GM19351 (cell line): ENCODE data around the gene SPP1.

Source experiments
- ATAC-seq: cut with Tn5 transposase; IDR thresholded peaks from one replicate; pipeline ENCODE4 v1.9.1; 2021; ENCODE audit warnings: mild to moderate bottlenecking, moderate library complexity; ENCODE audit not compliant: unreplicated experiment

SPP1 gene

DNA sequence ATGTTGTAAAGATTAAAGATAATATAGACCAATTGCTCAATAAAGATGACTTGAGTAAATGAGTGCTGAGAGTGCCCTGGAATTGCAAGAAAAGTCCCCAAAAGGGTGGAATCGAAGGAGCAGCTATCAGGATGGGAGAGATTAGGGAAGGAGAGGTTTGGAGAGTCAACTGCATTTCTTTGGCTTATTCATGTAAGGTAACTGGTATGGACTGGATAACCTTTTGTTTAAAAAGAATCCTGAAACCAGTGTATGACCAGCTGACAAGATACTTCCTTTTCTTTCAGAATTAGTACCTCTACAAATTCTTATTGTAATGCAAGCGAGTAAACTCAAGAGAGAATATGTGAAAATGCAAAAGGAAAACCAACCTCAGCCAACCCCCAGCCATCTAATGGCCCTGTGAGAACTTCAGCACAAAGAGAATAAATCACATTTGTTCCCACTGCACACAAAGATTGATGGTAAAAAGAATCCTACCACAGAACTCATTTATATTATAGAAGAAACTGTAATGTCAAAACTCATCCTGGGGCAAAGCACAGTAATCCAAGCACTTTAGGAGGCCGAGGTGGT, 24.5 kb upstream of the SPP1 start:
- ATAC-seq = no peak

DNA sequence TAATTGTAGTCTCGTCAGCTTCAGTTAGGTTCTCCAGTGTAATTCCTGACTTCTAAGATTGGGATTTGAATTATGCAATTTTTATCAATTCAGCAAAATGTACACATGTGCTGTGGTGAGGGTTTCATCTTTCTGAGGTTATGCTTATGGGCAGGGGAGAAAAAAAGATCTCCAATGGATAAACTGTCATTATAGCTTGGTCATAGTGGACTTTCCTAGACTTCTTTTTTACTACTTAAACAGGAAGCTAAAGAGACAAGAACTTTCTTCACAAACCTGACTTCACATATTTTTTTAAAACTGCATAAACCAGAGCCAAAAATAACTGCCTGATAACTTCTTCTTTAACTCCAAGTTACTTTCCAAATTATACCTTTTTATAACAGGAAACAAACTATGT, 21.7 kb upstream of the SPP1 start:
- no peak for ATAC-seq

DNA sequence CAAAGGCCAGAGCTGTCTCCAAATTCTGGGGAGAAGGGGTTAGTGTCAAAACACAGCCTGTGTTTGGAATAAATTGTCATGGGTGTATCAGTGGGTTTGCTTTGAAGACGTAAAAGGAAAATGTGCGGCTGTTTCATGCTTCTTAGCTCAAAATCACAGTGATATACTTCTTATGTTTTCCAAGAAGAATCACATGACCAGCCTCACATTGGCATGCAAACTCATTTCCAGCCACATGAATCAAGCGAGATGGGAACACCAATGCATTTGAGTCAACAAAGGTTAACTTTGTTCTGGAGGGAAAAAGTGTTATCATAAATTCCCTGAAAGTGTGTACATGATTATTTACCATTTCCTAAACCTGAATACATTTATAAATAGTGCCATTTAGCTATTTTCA, 19.0 kb upstream of the SPP1 start:
- ATAC-seq = no peak

DNA sequence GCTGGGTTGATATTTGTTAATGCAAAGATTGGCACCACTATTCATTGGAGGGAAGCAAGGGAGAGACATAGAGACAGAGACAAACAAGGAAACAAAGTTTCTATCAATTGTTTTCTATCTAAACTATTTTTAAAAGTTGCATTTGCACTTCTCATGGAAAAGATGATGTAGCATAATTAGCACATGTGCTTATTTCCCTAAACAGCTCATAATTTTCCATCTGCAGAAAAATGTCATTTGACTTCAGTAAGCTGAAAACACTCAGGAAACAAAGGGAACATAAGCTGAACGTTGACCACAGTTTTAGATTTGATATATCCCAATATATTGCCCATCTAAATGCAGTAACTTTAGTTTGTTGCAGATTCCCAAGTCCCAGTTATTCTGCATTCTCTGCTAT, 18.5 kb upstream of the SPP1 start:
- ATAC-seq = no peak

DNA sequence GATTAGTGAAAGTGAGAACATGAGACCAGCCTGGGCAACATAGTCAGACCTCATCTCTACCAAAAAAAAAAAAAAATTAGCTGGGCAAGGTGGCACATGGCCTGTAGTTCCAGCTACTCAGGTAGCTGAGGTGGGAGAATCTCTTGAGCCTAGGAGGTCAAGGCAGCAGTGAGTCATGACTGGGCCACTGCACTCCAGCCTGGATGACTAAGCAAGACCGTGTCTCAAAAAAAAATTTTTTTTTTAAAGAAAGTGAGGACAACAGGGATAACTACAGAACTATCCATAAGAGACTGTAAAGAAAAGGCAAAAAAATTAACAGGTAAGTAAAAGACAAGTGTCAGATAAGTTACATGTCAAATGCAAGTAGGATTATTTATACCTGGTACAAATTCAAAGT, 13.5 kb upstream of the SPP1 start:
- no peak for ATAC-seq

DNA sequence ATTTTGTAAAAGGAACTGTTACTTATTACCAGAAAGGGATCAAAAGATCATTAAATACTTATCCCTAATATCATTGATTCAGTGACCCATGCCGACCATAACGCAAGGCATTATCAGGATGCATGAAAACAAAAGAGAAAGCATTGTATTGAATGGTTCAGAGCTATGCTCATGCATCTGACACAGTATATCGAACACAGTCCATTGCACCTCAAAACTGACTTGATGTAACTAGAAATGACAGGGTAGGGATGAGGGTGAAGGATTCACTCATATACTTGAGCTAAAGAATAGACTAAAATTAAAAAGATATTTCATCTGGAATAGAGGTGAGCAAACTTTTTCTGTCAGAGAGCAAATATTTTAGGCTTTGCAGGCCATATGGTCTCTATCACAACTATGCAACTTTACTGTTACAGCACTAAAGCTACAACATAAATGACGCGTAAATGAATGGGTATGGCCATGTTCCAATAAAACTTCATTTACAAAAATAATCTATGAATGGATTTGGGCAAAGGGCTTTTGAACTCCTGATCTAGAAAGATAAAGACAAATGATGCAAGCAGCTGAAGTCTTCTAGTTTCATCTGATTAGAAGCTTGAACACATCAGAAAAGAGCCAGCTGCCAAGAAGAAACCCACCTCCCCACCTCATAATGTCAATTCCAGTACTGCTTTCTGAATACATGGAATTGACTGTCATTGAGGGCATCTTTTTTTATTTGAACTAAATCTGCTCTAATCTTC, 12.9 kb upstream of the SPP1 start:
- ATAC-seq = no peak

DNA sequence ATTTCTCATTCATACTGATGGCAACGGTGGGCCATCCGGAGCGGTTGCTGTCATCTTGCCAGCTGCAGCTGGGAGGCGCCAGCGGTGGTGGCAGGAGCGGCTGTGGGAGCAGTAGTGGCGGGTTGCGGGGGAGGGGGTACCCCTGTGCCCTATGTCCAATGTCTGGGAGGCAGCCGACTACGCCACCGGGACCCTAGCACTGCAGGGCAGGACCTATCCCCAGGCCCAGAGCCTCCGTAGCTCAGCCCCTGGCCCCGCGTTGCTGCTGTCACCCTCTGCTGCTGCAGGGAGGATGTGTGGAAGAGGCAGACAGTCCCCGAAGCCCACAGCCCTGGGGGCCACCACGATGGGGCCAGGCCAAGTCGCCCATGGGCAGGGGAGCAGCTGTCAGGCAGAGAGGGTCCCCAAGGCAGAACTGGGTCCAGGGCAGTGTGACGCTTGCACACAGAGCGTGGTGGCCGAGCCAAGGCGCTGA, 10.0 kb upstream of the SPP1 start:
- ATAC-seq = no peak

DNA sequence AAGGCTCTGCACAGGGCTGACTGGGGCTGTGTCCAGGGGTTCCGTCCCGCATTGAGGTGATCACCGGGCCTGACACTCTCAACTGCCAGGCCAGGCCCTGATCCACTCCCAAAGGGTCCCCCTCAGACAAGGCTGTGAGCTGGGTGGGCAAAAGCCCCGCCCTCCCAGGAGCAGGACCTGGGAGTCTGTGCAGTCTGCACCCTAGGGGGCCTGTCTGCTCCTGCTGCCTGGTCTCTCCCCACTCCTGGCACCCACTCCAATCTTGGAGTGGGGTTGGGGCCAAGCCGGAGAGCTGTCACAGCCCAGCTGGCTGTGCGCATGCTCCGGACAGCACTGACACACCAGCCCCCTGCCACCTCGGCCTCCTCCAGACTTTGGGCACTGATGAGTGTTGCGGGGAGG, 9.4 kb upstream of the SPP1 start:
- ATAC-seq = no peak

DNA sequence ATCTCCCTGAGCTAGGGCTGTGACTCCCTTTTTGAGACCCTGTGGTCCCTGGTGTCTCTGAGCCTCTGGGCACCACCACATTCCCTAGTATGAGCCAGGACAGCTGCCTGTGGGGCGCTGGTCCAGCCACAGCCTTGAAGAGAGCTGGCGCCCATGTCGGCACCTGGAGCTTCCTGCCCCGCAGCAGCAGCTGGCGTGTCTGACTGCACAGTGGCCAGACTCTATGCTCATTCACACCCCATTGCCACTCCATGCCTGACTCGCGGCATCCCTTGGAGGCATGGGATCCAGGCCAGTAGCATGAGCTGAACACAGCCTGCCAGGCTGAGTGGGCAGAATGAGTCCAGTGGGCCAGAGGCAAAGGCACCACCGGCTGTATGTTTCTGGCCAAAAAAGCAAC, 8.3 kb upstream of the SPP1 start:
- no peak for ATAC-seq

DNA sequence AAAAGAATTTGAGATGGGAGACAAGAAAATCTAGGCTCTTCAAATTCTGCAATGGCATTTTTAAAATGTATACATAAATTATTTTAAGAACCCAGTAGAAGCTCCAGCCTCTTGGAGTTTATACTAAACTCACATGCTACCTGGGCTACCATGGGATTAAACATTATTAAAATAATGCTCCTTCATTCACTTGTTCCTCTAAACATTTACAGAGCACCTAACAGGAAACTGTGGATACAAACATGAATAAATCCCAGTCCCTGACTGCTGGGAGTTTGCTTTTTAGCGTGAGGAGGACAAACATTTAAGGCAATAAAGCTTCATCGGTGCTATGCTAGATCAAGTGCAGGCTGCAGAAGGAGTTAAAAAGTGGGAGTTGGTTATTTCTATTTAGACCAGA, 5.4 kb upstream of the SPP1 start:
- ATAC-seq = no peak

DNA sequence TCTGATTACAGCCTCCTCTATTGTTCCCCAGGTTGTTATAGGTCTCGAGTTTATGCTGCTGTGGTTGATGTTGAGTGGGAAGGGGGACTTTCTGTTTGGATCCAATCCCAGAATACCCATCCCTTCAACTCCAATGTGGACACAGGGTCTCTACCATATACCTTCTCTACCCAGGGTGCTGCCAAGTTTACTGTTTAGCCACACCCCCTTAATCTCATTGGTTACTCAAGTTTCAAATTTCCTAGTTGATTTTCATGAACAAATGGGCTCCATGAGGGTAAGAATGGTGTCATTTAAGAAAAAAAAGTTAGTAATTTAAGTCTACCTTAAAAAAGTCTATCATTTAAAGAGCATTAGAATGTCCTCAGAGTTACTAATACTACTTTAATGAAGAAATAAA, 3.6 kb upstream of the SPP1 start:
- no peak for ATAC-seq

DNA sequence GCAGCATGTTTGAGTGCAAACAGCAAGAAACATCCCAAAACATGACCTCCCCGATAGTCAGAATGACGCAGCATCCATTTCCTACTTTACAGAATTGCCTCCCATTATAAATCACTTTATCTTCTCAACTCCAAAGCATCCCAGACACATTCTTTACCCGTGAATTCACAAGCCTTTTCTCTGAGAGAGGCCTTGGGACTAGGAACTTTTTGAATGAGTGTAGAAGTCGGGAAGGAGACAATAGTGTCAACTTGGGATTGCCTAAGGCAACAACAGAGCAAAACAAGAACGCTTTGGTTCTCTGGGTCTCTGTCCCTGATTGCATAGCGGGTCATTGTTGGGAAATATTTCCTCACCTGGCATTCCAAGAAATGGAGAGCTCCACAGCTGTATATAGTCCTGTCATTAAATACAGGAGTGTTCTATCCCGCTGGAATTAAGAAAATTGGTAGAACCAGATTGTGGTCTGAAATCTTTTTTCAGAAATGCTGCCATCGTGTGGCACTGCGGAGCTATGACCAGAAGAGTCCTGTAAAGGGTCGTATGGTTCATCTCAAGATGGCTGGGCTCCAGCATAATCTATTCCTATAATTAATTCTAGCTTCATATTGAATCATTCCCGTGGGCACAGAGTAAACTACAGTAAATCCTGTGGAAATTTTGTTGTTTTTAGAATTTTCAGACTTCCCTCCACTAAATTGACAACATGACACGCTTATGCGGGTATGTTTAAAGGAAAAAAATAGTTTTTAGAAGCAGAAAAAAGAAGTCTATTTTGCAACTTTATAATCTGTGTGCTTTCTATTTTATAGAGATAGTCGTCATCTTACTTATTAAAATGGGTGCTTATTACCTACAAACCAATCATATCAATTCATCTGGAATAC, 2.0 kb upstream of the SPP1 start:
- peak; percentile 91 for ATAC-seq

DNA sequence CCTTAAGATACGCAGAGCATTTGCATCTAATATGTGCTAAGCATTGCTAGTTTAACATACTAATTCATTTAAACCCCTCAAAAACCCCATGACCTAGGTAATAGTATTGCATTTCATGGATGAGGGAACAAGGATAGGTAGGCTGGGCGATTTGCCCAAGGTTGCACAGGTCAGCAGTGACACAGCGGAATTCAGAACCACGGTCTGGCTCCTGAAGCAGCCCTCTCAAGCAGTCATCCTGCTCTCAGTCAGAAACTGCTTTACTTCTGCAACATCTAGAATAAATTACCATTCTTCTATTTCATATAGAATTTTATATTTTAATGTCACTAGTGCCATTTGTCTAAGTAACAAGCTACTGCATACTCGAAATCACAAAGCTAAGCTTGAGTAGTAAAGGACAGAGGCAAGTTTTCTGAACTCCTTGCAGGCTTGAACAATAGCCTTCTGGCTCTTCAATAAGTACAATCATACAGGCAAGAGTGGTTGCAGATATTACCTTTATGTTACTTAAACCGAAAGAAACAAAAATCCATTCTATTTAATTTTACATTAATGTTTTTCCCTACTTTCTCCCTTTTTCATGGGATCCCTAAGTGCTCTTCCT, 555 bp upstream of the SPP1 start:
- ATAC-seq = no peak

DNA sequence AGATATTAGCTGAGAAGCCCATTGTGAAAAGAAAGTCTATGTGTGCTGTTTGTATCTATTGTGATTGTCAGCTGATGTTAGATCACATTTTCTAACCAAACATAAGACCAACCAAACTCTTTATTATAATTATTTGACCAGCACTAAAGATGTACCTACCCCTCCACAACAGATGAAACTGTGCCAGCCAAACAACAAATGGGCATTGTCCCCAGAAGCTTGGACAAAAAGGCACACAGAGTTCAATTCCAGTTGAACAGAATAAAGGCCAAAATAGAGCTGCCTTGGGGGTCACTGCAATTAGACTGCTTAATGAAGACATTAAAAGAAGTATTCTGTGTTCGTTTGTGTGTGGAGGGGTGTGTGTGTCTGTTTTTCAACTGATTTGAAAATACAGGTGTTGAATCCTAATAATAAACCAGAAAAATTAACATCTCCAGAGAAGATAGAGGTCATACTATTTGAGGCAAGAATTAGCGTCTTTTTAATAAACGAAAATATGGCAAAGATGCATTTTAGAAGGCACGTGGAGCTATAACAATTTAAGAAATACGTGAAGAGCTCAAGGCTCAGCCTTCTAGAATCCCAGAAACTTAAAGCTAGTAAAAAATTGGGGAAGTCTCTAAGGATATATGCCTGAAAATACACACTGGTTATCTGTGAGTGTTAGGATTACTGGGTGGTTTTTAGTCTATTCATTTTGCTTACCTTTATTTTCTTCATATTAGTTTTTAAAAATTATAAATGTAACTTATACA, 2.2 kb downstream of the SPP1 start:
- ATAC-seq = no peak

DNA sequence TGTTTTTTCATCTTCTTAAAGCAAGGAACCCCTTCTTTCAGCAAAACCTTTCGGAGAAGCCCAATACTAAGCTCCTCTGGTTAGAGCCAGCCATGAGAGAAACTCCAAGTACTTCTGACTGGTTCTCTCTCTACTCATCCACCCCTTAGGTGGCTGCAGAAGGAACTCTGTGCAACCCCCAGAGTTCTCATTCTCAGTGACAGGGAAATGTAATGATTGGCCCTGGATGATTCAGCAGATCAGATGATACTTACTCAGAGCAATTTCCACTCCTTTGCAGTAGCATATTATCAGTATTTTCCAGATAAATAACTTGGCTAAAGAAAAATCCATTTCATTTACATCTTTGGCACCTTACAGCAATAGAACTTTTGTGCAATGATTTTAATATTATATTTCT, 3.2 kb downstream of the SPP1 start:
- ATAC-seq = no peak

DNA sequence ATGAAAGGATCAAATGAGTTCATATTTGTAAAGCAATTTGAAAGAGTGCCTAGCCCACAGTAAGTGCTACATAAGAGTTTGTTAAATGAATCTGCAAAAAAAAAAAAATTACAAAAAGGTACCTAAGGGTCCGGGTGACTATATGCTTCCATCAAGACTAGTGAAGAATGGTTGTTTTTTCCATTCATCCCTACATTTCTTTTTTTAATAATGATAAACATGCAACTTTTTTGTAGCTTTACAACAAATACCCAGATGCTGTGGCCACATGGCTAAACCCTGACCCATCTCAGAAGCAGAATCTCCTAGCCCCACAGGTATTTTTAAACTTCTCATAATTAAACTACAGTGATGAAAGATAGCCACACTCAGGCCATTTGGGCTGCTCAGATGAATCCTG, 4.3 kb downstream of the SPP1 start:
- no peak for ATAC-seq

DNA sequence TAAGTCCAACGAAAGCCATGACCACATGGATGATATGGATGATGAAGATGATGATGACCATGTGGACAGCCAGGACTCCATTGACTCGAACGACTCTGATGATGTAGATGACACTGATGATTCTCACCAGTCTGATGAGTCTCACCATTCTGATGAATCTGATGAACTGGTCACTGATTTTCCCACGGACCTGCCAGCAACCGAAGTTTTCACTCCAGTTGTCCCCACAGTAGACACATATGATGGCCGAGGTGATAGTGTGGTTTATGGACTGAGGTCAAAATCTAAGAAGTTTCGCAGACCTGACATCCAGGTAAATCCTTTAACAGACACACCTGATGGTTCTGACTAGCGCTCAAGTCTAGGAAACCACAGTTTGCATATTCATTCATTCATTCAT, 6.0 kb downstream of the SPP1 start:
- ATAC-seq = no peak

DNA sequence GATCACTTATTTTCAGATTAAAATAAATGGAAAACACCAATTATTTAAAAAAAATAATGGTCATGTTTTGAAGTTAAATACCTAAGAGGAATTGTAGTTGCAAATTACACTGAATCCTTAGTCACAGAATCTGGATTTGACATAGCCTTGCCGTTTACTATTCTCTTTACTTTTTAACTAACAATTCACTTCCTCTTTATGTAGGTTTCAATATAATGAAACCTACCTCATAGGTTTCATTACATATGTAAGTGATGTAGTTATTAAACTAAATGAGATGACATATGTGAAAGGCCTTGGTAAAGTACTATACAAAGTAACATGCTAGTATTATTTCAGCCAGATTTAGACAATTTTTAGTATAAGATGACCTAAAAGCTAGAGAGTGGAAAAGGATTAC, 6.5 kb downstream of the SPP1 start:
- ATAC-seq = peak; percentile 51

DNA sequence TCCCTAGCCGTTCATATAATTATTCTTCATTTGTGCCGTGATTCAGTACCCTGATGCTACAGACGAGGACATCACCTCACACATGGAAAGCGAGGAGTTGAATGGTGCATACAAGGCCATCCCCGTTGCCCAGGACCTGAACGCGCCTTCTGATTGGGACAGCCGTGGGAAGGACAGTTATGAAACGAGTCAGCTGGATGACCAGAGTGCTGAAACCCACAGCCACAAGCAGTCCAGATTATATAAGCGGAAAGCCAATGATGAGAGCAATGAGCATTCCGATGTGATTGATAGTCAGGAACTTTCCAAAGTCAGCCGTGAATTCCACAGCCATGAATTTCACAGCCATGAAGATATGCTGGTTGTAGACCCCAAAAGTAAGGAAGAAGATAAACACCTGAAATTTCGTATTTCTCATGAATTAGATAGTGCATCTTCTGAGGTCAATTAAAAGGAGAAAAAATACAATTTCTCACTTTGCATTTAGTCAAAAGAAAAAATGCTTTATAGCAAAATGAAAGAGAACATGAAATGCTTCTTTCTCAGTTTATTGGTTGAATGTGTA, 7.0 kb downstream of the SPP1 start:
- ATAC-seq = no peak

DNA sequence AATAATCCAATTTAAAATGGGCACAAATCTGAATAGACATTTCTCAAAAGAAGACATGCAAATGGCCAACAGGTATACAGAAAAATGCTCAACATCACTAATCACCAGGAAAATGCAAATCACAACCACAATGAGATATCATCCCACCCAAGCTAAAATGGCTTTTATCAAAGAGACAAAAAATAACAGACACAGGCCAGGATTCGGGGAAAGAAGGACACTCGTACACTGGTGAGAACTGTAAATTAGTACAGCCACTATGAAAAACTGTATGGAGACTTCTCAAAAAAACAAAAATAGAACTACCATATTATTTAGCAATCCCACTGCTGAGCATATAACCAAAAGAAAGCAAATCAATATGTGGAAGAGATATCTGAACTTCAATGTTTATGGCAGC, 8.5 kb downstream of the SPP1 start:
- no peak for ATAC-seq
